Gastrocnemius medialis (tissue), 4 donors: ENCODE results near the gene CHST8. TPM values are rescaled to one million over a fixed set of nuclear protein-coding genes. Genes with fewer than 3 reads are reported as not detected.
"Not testable (repeated sequence)": the region's sequence is repeated elsewhere in the genome, so short reads cannot be mapped to it uniquely, and the experiment has no call there.

Source experiments
- ATAC-seq, 2 donors: fragments of 150-250 bp; one replicate each; pipeline ENCODE4 v1.9.1; 2016
- DNase-seq, 2 donors: peaks; one replicate each; pipeline ENCODE4 v3.0.0-alpha.2; 2019
- H3K27ac ChIP-seq, 4 donors: fragments of 200-600 bp; sonication (generic); 1 replicate in 1 of 4; 2 replicates in 3 of 4; pipeline ENCODE4 v1.5.1; 2016 to 2018; ENCODE audit warnings: mild to moderate bottlenecking in 2 of 4, moderate library complexity in 1 of 4
- H3K27me3 ChIP-seq, 3 donors: fragments of 200-600 bp; sonication (generic) in 2 of 3; 1 replicate in 1 of 3; 2 replicates in 2 of 3; pipeline versions ENCODE4 v1.5.1 to v1.6.0; 2016 to 2019; ENCODE audit warnings: mild to moderate bottlenecking in 1 of 3, moderate library complexity in 1 of 3
- H3K36me3 ChIP-seq, 2 donors: fragments of 200-600 bp; sonication (generic) in 1 of 2; one replicate each; pipeline ENCODE4 v1.5.1; 2017 to 2018
- H3K4me1 ChIP-seq, 2 donors: fragments of 200-600 bp; sonication (generic) in 1 of 2; one replicate each; pipeline ENCODE4 v1.5.1; 2016 to 2017; ENCODE audit warnings: mild to moderate bottlenecking in 2 of 2
- H3K4me3 ChIP-seq, 4 donors: fragments of 200-600 bp; sonication (generic) in 3 of 4; 1 replicate in 1 of 4; 2 replicates in 3 of 4; pipeline ENCODE4 v1.5.1; 2016 to 2019; ENCODE audit warnings: mild to moderate bottlenecking in 2 of 4
- H3K9me3 ChIP-seq, 3 donors: fragments of 200-600 bp; sonication (generic) in 2 of 3; 1 replicate in 1 of 3; 2 replicates in 2 of 3; pipeline ENCODE4 v1.5.1; 2016 to 2019
- POLR2A ChIP-seq, 2 donors: fragments of 450-650 bp; IDR thresholded peaks; one replicate each; pipeline ENCODE4 v1.6.1; 2017; ENCODE audit warnings: antibody characterized with exemption in 2 of 2, mild to moderate bottlenecking in 2 of 2, moderate library complexity in 2 of 2
- in situ Hi-C, 4 donors: fragments of 200-750 bp; cut with MboI; loops; one replicate each; pipeline versions ENCODE4 v1.15.0 to v1.8.0; 2017; ENCODE audit warnings: low sequenced_read_pairs in 4 of 4
- intact Hi-C: fragments of 100-400 bp; cut with DNase I; formaldehyde crosslinking; loops from one replicate; pipeline ENCODE4 v1.15.1; 2023; ENCODE audit warnings: low total_unique reads
- total RNA-seq, 4 donors: library from RNA; depleted of rRNA; stranded (reverse); fragments of >200 nt; gene quantifications; one replicate each; pipeline versions ENCODE4 v1.1.0 to v1.2.3, GENCODE V29; 2016
- TF ChIP-seq, protein P1 (sequence below), 5 experiments: fragments of 450-650 bp in 3 of 5; fragments of 200-600 bp in 2 of 5; sonication (generic) in 2 of 5; IDR thresholded peaks in 4 of 5; conservative IDR thresholded peaks in 1 of 5; 1 replicate in 4 of 5; 2 replicates in 1 of 5; pipeline ENCODE4 v1.5.1; 2016 to 2019; ENCODE audit warnings: antibody characterized with exemption in 5 of 5, mild to moderate bottlenecking in 3 of 5, moderate library complexity in 3 of 5

Gene CHST8
- total RNA-seq, 4 donors from 2014 or later = 0.29 to 0.46 TPM; not detected in 2

DNA sequence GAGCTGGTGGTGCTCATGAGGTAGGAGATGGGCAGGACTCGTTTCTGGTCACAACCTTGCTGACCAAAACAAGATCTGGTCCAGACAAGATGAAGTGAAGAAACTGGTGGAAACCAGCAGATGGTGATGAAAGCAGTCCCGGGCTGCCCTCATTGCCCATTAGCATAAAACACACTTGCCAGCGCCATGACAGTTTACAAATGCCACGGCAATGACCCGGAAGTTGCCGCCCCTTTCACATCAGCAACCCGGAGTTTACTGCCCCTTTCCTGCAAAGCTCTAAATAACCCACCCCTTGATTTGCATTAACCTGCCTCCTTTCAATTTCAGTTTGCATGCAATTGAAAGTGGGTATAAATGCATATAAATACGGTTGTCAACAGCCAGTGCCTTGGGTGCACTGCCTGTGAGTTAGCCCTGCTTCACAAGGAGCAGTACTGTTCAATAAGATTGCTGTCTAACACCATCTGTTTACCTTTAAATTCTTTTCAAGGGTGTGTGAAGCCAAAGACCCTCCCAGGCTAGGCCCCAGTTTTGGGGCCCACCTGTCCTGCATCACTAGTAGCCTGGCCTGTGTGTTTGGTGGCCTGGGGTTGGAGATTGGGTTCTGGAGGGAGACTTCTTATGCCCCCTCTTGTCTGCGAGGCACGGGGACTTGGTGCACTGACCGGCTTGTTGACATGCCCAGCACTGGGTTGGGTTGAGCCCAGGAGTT is 38.8 kb downstream of the CHST8 start:
- H3K27me3 ChIP-seq = no peaks in the 10 kb centered on the region
- no peak for DNase-seq
- in situ Hi-C loops (no loop called here), intact Hi-C loops (no loop called here)
- no peak overlapping the region for H3K4me3 ChIP-seq
- no peak for ATAC-seq
- H3K36me3 ChIP-seq = no peaks in the 10 kb centered on the region
- no peaks in the 10 kb centered on the region for H3K9me3 ChIP-seq
- no peaks in the 10 kb centered on the region for H3K4me1 ChIP-seq
- TF ChIP-seq POLR2A (IDR thresholded peaks at IDR 0.05) = no peak
- TF ChIP-seq, protein P1, sequence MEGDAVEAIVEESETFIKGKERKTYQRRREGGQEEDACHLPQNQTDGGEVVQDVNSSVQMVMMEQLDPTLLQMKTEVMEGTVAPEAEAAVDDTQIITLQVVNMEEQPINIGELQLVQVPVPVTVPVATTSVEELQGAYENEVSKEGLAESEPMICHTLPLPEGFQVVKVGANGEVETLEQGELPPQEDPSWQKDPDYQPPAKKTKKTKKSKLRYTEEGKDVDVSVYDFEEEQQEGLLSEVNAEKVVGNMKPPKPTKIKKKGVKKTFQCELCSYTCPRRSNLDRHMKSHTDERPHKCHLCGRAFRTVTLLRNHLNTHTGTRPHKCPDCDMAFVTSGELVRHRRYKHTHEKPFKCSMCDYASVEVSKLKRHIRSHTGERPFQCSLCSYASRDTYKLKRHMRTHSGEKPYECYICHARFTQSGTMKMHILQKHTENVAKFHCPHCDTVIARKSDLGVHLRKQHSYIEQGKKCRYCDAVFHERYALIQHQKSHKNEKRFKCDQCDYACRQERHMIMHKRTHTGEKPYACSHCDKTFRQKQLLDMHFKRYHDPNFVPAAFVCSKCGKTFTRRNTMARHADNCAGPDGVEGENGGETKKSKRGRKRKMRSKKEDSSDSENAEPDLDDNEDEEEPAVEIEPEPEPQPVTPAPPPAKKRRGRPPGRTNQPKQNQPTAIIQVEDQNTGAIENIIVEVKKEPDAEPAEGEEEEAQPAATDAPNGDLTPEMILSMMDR (IDR thresholded peaks at IDR 0.05 in 4 of 5, conservative IDR thresholded peaks at IDR 0.05 in 1 of 5) = no peak
- no peak overlapping the region for H3K27ac ChIP-seq

- H3K4me1 ChIP-seq = no peaks in the 10 kb centered on the region
- TF ChIP-seq, protein P1 (IDR thresholded peaks at IDR 0.05 in 4 of 5, conservative IDR thresholded peaks at IDR 0.05 in 1 of 5) = no peak
- no peak for TF ChIP-seq POLR2A (IDR thresholded peaks at IDR 0.05)
- intact Hi-C loops (no loop called here), in situ Hi-C loops (no loop called here)
- no peaks in the 10 kb centered on the region for H3K9me3 ChIP-seq
- ATAC-seq (no peak), DNase-seq (no peak)
- H3K27me3 ChIP-seq = no peaks in the 10 kb centered on the region
- H3K36me3 ChIP-seq = no peaks in the 10 kb centered on the region
- no peak overlapping the region for H3K27ac ChIP-seq
- H3K4me3 ChIP-seq = no peak overlapping the region
These were observed 39.6 kb downstream of the CHST8 start for GRCh38 chr19:33661336-33661735.

- Histone ChIP-seq H3K4me3 (no peak overlapping the region), H3K9me3 (no peaks in the 10 kb centered on the region), H3K36me3 (no peaks in the 10 kb centered on the region), H3K27me3 (no peaks in the 10 kb centered on the region), H3K4me1 (no peaks in the 10 kb centered on the region), H3K27ac (no peak overlapping the region)
- no peak for DNase-seq
- no peak for TF ChIP-seq POLR2A (IDR thresholded peaks at IDR 0.05)
- TF ChIP-seq, protein P1 (IDR thresholded peaks at IDR 0.05 in 4 of 5, conservative IDR thresholded peaks at IDR 0.05 in 1 of 5) = no peak
- in situ Hi-C loops = no loop called here
- ATAC-seq = no peak
- intact Hi-C loops = no loop called here
These were observed 40.8 kb downstream of the CHST8 start for GRCh38 chr19:33662391-33663092.

- in situ Hi-C loops, H3K27ac ChIP-seq, H3K36me3 ChIP-seq, H3K4me3 ChIP-seq, intact Hi-C loops, DNase-seq, H3K4me1 ChIP-seq, ATAC-seq, H3K9me3 ChIP-seq, H3K27me3 ChIP-seq: not testable (repeated sequence)
These were observed 41.6 kb downstream of the CHST8 start for GRCh38 chr19:33663316-33663715.

GRCh38 chr19:33664744-33665143 is 43.0 kb downstream of the CHST8 start:
- no peak for TF ChIP-seq POLR2A (IDR thresholded peaks at IDR 0.05)
- TF ChIP-seq, protein P1 (IDR thresholded peaks at IDR 0.05 in 4 of 5, conservative IDR thresholded peaks at IDR 0.05 in 1 of 5) = no peak
- Histone ChIP-seq H3K36me3 (no peaks in the 10 kb centered on the region), H3K27me3 (peaks cover 0 to 4% (median 0%) of the 10 kb centered on the region in 3 donors), H3K4me3 (no peak overlapping the region), H3K27ac (no peak overlapping the region), H3K4me1 (no peaks in the 10 kb centered on the region), H3K9me3 (no peaks in the 10 kb centered on the region)
- DNase-seq (no peak), ATAC-seq (no peak)
- intact Hi-C loops (no loop called here), in situ Hi-C loops (no loop called here)
